Measurements from ENCODE around the gene RNF186.

DNA sequence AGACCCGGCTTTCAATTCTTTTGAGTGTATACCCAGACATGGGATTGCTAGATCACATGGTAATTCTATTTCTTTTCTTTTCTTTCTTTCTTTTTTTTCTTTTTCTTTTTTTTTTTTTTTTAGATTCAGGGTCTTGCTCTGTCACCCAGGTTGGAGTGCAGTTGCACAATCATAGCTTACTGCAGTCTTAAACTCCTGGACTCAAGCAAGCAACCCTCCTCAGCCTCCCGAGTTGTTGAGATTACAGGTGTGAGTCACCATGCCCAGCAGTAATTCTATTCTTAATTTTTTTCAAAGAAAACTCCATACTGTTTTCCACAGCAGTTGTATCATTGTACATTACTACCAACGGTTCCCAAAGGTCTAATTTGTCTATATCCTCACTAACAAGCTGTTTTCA lies 13.5 kb upstream of the RNF186 start:
- TF ChIP-seq, protein P1, sequence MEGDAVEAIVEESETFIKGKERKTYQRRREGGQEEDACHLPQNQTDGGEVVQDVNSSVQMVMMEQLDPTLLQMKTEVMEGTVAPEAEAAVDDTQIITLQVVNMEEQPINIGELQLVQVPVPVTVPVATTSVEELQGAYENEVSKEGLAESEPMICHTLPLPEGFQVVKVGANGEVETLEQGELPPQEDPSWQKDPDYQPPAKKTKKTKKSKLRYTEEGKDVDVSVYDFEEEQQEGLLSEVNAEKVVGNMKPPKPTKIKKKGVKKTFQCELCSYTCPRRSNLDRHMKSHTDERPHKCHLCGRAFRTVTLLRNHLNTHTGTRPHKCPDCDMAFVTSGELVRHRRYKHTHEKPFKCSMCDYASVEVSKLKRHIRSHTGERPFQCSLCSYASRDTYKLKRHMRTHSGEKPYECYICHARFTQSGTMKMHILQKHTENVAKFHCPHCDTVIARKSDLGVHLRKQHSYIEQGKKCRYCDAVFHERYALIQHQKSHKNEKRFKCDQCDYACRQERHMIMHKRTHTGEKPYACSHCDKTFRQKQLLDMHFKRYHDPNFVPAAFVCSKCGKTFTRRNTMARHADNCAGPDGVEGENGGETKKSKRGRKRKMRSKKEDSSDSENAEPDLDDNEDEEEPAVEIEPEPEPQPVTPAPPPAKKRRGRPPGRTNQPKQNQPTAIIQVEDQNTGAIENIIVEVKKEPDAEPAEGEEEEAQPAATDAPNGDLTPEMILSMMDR (IDR thresholded peaks at IDR 0.05): no peak
- TF ChIP-seq POLR2A (IDR thresholded peaks at IDR 0.05) (no peak), POLR2AphosphoS5 (IDR thresholded peaks at IDR 0.05) (no peak)

Measured in suprapubic skin (tissue), 4 donors.